DND-41 (cell line): ENCODE results near the gene RNF43.

ENCODE experiments used
- CTCF ChIP-seq: IDR thresholded peaks from 2 replicates; pipeline ENCODE4 v1.5.1; 2012; ENCODE audit warnings: borderline replicate concordance, low read length, moderate library complexity, mild to moderate bottlenecking; ENCODE audit not compliant: poor library complexity, severe bottlenecking; ENCODE audit errors: extremely low read depth
- EZH2 ChIP-seq: IDR thresholded peaks from 3 replicates; pipeline ENCODE4 v1.6.1; 2012; ENCODE audit warnings: borderline replicate concordance, low read depth, mild to moderate bottlenecking, moderate library complexity, low read length, inconsistent platforms; ENCODE audit not compliant: severe bottlenecking

DNA sequence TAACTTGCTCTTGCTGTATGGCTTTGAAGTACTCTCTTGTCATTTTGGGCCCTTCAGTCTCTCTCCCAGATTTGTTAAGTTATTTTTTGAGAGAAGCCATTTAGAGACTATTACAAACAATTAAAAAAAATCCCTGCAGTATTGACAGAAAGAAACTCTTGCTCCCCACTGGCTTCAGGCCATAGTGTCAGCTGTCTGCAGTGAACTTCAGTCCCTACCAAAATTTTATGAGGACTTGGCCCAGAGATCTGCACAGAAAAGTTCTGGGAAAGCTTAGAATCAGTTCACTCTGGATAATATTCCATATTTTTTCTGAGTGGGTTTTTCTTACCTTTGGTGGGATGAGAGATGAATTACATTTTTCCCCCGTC lies 34.5 kb downstream of the RNF43 start:
- TF ChIP-seq CTCF (no peak), EZH2 (no peak)
